IMR-90 (cell line): ENCODE results near the gene CLTRN.

ENCODE experiments used
- BHLHE40 ChIP-seq: fragments of 150-350 bp; IDR thresholded peaks from 2 replicates; pipeline ENCODE4 v1.6.1; 2016; ENCODE audit warnings: mild to moderate bottlenecking, low read depth, low read length
- FOS ChIP-seq: fragments of 150-350 bp; IDR thresholded peaks from 2 replicates; pipeline ENCODE4 v1.6.1; 2016; ENCODE audit warnings: low read depth, low read length
- POLR2A ChIP-seq: IDR thresholded peaks from 2 replicates; pipeline ENCODE4 v1.6.1; 2012; ENCODE audit warnings: mild to moderate bottlenecking, low read depth, low read length
- RAD21 ChIP-seq: IDR thresholded peaks from 2 replicates; pipeline ENCODE4 v1.6.1; 2012; ENCODE audit warnings: low read length, improper control_type of control experiment
- TF ChIP-seq, protein P1 (sequence below): conservative IDR thresholded peaks from 2 replicates; pipeline ENCODE4 v1.5.1; 2012; ENCODE audit warnings: mild to moderate bottlenecking, low read depth, low read length, improper control_type of control experiment

DNA sequence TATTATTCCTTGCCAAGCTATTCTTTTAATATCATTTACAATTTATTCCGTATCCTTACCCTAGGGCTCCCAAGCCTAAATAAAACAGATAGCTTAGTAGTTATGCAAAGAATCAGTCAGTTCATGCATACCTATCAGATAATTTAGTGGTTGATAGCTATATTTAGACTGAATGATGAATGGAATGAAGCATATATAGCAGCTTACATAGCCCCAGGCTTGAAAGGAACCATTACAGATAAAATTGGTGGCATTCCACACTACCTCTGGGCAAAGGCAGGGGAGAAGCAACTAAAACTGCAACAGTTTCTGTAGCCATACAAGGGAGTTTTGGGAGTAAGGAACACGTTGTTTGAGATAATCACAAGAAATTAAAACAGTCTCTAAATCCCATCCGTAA lies 66.6 kb downstream of the CLTRN start:
- TF ChIP-seq, protein P1, sequence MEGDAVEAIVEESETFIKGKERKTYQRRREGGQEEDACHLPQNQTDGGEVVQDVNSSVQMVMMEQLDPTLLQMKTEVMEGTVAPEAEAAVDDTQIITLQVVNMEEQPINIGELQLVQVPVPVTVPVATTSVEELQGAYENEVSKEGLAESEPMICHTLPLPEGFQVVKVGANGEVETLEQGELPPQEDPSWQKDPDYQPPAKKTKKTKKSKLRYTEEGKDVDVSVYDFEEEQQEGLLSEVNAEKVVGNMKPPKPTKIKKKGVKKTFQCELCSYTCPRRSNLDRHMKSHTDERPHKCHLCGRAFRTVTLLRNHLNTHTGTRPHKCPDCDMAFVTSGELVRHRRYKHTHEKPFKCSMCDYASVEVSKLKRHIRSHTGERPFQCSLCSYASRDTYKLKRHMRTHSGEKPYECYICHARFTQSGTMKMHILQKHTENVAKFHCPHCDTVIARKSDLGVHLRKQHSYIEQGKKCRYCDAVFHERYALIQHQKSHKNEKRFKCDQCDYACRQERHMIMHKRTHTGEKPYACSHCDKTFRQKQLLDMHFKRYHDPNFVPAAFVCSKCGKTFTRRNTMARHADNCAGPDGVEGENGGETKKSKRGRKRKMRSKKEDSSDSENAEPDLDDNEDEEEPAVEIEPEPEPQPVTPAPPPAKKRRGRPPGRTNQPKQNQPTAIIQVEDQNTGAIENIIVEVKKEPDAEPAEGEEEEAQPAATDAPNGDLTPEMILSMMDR: no peak
- TF ChIP-seq RAD21: no peak
- TF ChIP-seq BHLHE40: no peak
- no peak for TF ChIP-seq POLR2A
- TF ChIP-seq FOS: no peak
